MCF 10A (cell line): ENCODE data around the gene NRBP1. TPM values are rescaled to one million over a fixed set of nuclear protein-coding genes. Genes with fewer than 3 reads are reported as not detected.

Experiments
- BruUV-seq: library from RNA; stranded (reverse); fragments of 400-500 nt; replicated peaks from 2 replicates; lab custom pipeline; 2021; lab: Mats Ljungman, UMichigan
- CTCF ChIA-PET: fragments of 300-600 bp; sonication (Branson Sonifier 250); formaldehyde crosslinking; extraction: SDS; loops from one replicate; lab custom pipeline; 2021; ENCODE audit warnings: antibody characterized with exemption, inconsistent platforms; lab: Yijun Ruan, JAX
- POLR2A ChIA-PET: fragments of 300-600, 350-650 bp; sonication (Branson Sonifier 250); formaldehyde crosslinking; extraction: SDS; loops from one replicate; lab custom pipeline; 2020; ENCODE audit warnings: antibody characterized with exemption, inconsistent platforms; lab: Yijun Ruan, JAX
- DNase-seq: peaks from one replicate; pipeline ENCODE4 v3.0.0-alpha.2; 2018; ENCODE audit not compliant: unreplicated experiment
- H3K27ac Mint-ChIP-seq: one replicate; pipeline ENCODE4 v1.8.0; 2022; ENCODE audit warnings: mild to moderate bottlenecking, low read depth, mixed read lengths; ENCODE audit not compliant: unreplicated experiment
- H3K27me3 Mint-ChIP-seq: one replicate; pipeline ENCODE4 v1.8.0; 2022; ENCODE audit warnings: mixed read lengths; ENCODE audit not compliant: insufficient read depth, unreplicated experiment
- H3K36me3 Mint-ChIP-seq: one replicate; pipeline ENCODE4 v1.8.0; 2022; ENCODE audit warnings: mild to moderate bottlenecking, moderate library complexity, mixed read lengths; ENCODE audit not compliant: insufficient read depth, unreplicated experiment
- H3K4me1 Mint-ChIP-seq: one replicate; pipeline ENCODE4 v1.8.0; 2022; ENCODE audit warnings: mixed read lengths; ENCODE audit not compliant: insufficient read depth, unreplicated experiment
- H3K4me3 Mint-ChIP-seq: one replicate; pipeline ENCODE4 v1.8.0; 2022; ENCODE audit warnings: mild to moderate bottlenecking, moderate library complexity, mixed read lengths; ENCODE audit not compliant: unreplicated experiment
- H3K9me3 Mint-ChIP-seq: one replicate; pipeline ENCODE4 v1.8.0; 2022; ENCODE audit warnings: mixed read lengths; ENCODE audit not compliant: unreplicated experiment
- CTCF ChIP-seq: fragments of 200-600 bp; IDR thresholded peaks from one replicate; pipeline ENCODE4 v1.8.0; 2022; ENCODE audit warnings: antibody characterized with exemption, mild to moderate bottlenecking; ENCODE audit not compliant: unreplicated experiment
- intact Hi-C: fragments of 100-400 bp; cut with micrococcal nuclease; formaldehyde crosslinking; loops from 2 replicates; pipeline ENCODE4 v1.14.1; 2022
- total RNA-seq: library from RNA; stranded (reverse); gene quantifications from 2 replicates; pipeline ENCODE4 v1.2.3, GENCODE V29; 2022

The NRBP1 gene
- total RNA-seq, 1 experiment from 2014 or later, result 79.5 TPM

GRCh38 chr2:27428978-27429541 is 629 bp downstream of the NRBP1 start:
- POLR2A ChIA-PET, result interaction anchor here (0.6 to 7.3 kb wide), 27 partner anchors 9 to 543 kb away, joined by 3 to 205 read pairs (median 5); partner anchors contain the start of genes CCDC121, GPN1, GTF3C2 and IFT172
- Mint-ChIP-seq H3K4me1 (peaks cover 16% of the 10 kb centered on the region), H3K4me3 (peak overlapping the region; percentile 94), H3K36me3 (peaks cover 48% of the 10 kb centered on the region), H3K9me3 (no peaks in the 10 kb centered on the region), H3K27ac (peak overlapping the region; percentile 94), H3K27me3 (no peaks in the 10 kb centered on the region)
- CTCF ChIA-PET, result interaction anchor here (0.5 to 2.7 kb wide), 8 partner anchors 19 to 254 kb away, joined by 3 to 18 read pairs (median 4); partner anchors contain the start of genes PPM1G and SUPT7L
- DNase-seq, result peak; percentile 83
- intact Hi-C loops, result loop anchor here (1.0 to 5.0 kb wide), 3 partner anchors 20 to 198 kb away; partner anchors contain the start of genes CCDC121, GPN1, PPM1G and ZNF512
- TF ChIP-seq CTCF, result no peak
- BruUV-seq, result no TSS peak

GRCh38 chr2:27431395-27431794 is 3.0 kb downstream of the NRBP1 start:
- peak; percentile 35 for DNase-seq
- Mint-ChIP-seq H3K36me3 (peaks cover 72% of the 10 kb centered on the region), H3K27me3 (no peaks in the 10 kb centered on the region), H3K4me1 (peaks cover 16% of the 10 kb centered on the region), H3K27ac (no peak overlapping the region), H3K4me3 (no peak overlapping the region), H3K9me3 (no peaks in the 10 kb centered on the region)
- CTCF ChIA-PET, result interaction anchor here (0.7 to 1.9 kb wide), 11 partner anchors 9 to 1559 kb away, joined by 3 to 22 read pairs (median 3); partner anchors contain the start of genes CCDC121, GPN1 and IFT172
- no TSS peak for BruUV-seq
- no peak for TF ChIP-seq CTCF
- POLR2A ChIA-PET, result interaction anchor here (2.1 to 7.3 kb wide), 5 partner anchors 13 to 111 kb away, joined by 5 to 205 read pairs (median 33); partner anchors contain the start of genes GTF3C2, PPM1G and ZNF513
- intact Hi-C loops, result no loop called here

- Mint-ChIP-seq H3K27ac (no peak overlapping the region), H3K36me3 (peaks cover 88% of the 10 kb centered on the region), H3K9me3 (no peaks in the 10 kb centered on the region), H3K4me1 (peaks cover 5% of the 10 kb centered on the region), H3K27me3 (no peaks in the 10 kb centered on the region), H3K4me3 (no peak overlapping the region)
- no peak for TF ChIP-seq CTCF
- BruUV-seq, result no TSS peak
- ChIA-PET CTCF (interaction anchor here (0.7 to 1.0 kb wide), 2 partner anchors 17 to 210 kb away, joined by 3 to 4 read pairs; no protein-coding TSS in a partner anchor), POLR2A (interaction anchor here (1.3 kb wide), 1 partner anchor 11 kb away, joined by 5 read pairs; no protein-coding TSS in a partner anchor)
- DNase-seq, result no peak
- intact Hi-C loops, result no loop called here
These were observed 7.2 kb downstream of the NRBP1 start for GRCh38 chr2:27435628-27436027.

- DNase-seq, result no peak
- Mint-ChIP-seq H3K36me3 (peaks cover 76% of the 10 kb centered on the region), H3K27me3 (no peaks in the 10 kb centered on the region), H3K4me1 (peaks cover 9% of the 10 kb centered on the region), H3K9me3 (no peaks in the 10 kb centered on the region), H3K27ac (peak overlapping the region; percentile 12), H3K4me3 (no peak overlapping the region)
- TF ChIP-seq CTCF, result no peak
- TSS peak; percentile 64 for BruUV-seq
- ChIA-PET CTCF (interaction anchor here (0.6 to 1.0 kb wide), 2 partner anchors 10 to 168 kb away, joined by 3 read pairs; no protein-coding TSS in a partner anchor), POLR2A (interaction anchor here (0.7 to 1.9 kb wide), 2 partner anchors 11 to 122 kb away, joined by 3 to 7 read pairs; no protein-coding TSS in a partner anchor)
- intact Hi-C loops, result no loop called here
These were observed 12.9 kb downstream of the NRBP1 start for GRCh38 chr2:27441226-27441926.
